ENCODE measurements around the gene C19orf47.
A peak's percentile ranks its signal among the peaks of the same experiment; 100 is the strongest.

C19orf47 gene

GRCh38 chr19:40280608-40281221, 67.5 kb downstream of the C19orf47 start:
- no peak for DNase-seq

- DNase-seq = no peak
Observed at GRCh38 chr19:40279761-40280607, 68.2 kb downstream of the C19orf47 start.

GRCh38 chr19:40279120-40279551, 69.1 kb downstream of the C19orf47 start:
- peak; percentile 57 for DNase-seq

- no peak for DNase-seq
Observed at GRCh38 chr19:40278361-40279035, 69.7 kb downstream of the C19orf47 start.

GRCh38 chr19:40277356-40278059, 70.7 kb downstream of the C19orf47 start:
- DNase-seq = no peak

GRCh38 chr19:40274585-40275544, 73.3 kb downstream of the C19orf47 start:
- no peak for DNase-seq

- DNase-seq = no peak
Observed at GRCh38 chr19:40273469-40274360, 74.5 kb downstream of the C19orf47 start.

GRCh38 chr19:40272261-40272660, 75.9 kb downstream of the C19orf47 start:
- no peak for DNase-seq

GRCh38 chr19:40271706-40272105, 76.5 kb downstream of the C19orf47 start:
- DNase-seq = no peak

GRCh38 chr19:40270362-40271089, 77.7 kb downstream of the C19orf47 start:
- DNase-seq = no peak

Measured in fibroblast of skin of right biceps (primary cell).